Forelimb muscle (tissue), 1 donor: Measurements from ENCODE around the gene INHBB. TPM values are rescaled to one million over a fixed set of nuclear protein-coding genes. Genes with fewer than 3 reads are reported as not detected.

ENCODE experiments used
- DNase-seq: peaks from one replicate; pipeline ENCODE4 v3.0.0-alpha.2; 2013; ENCODE audit warnings: low read depth
- polyA plus RNA-seq: library from polyadenylated mRNA; unstranded; fragments of 120-200 nt; gene quantifications from one replicate; pipeline ENCODE4 v1.2.1, GENCODE V29; 2013; ENCODE audit not compliant: insufficient read length

Gene INHBB
- polyA plus RNA-seq, 1 donor: 0.89 TPM

DNA sequence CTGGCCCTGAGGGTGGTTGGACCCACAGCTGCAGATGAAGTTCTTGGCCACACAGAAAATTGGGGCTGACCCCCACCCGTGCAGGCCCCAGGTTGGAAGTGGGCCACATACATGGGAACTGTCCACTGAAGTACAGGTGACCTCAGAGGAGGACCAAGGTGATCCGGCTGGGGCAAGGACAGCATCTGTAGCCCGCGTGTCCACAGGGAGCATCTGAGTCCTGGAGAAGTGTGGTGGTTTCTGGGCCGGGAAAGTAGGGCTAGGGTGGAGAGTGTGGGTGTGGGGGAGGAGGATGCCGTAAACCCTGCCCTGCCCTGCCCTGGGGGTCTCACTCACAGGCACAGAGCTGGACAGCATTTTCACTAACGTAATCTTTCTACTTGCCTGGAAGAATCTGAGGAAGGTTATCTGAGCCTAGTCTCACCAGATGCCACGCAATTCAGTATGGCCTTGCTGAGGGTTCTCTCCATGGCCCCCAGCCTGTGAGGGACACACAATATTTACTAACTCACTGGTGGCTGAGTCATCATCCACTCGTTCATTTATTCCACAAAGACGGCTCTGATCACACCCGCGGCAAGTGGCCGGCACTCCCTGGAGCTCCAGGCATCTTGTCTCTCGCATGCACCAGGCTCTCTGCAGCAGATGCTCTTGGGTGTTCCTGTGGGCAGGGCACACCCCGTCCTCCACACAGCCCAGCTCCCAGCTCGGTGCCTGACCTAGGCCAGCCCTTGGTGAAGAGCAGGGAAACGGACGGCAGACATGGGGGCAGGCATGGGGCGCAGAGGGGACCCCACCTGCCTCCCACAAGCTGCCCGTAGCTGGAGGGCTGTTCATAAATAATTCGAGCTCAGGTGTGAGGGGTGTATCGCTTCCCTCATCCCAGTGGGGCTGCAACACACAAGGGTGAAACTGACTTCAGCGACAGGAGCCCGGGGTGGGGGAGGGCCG lies 51.2 kb downstream of the INHBB start:
- DNase-seq: no peak

DNA sequence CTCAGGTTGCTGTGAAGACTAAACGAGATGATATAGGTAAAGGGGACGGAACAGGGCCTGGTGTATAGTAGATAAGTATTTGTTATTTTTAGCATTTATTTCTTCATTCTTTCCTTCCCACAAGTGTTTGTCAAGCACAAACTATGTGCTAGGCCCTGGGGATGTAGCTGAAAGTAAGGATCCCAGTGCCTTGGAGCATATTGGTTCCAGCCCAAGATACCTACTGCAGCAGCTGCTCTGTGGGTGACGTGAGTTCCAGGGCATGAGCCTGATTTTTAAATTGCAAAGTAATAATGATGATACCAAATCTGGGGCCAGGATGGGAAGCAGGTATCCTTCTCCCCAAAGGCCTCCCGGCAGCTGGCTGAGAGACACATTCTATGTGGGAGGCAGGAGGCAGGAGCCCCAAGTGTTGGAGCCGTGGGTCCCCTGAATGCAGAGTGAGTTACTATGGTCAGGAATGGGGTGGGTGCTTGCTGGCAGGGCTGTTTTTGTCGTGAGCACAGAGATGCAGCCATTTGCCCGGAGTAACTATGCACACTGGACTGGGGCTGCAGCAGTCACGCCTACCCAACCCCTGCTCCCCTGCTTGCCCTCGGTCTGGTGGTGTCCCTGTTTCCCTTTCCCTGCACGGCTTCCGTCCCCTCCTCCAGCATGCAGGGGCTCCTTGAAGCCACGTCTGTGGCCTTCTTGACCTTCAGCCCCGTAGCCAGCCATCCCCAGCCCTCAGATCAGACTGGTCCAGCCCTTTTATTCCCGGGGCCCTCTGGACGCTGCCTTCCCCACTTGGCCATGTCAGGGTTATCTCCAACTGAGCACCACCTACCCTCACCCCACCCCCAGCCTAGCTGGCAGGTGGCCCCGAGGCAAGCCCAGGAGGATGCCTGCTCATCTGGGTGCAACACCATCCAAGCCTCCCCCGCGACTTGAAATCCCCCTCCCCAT lies 52.4 kb downstream of the INHBB start:
- no peak for DNase-seq

DNA sequence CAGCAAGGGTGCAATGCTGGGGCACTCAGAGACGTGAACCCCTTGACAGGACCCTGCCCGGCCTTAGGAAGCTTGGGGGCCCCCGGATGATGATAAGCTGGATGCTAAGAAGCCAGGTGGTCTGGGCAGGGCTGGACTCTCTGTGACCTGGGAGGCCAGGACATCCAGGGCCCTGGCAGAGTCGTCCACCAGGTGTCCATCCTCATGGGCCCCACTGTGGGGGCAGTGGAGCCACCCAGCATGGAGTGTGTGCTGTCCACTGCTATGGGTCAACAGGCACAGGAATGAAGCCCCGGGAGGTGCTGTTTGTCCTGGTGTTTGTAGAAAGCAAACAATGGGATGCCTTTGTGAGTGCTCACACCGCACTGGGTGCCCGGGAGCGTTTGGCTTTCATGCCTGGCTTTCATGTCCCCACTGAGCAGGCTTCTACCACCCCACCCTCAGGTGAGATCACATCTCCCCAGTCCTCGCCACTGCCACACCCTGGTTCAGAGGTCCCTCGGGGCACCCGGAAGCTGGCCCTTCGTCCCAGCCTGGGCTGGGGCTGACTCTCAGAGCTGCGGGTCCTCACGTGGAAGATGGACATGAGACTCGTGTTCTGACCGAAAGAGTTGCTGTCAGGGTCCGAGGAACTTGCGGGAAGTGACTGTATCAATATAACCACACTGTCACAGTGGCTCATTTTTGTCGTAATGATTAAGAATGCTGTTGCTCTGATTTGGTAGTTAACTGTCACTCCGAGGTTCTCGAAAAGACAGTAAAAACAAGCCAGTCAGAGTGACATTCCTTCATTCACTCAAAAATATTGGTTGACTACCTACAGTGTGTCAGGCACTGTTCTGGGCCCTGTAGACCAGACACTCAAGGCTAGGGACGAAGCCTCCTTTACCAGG lies 53.3 kb downstream of the INHBB start:
- no peak for DNase-seq

DNA sequence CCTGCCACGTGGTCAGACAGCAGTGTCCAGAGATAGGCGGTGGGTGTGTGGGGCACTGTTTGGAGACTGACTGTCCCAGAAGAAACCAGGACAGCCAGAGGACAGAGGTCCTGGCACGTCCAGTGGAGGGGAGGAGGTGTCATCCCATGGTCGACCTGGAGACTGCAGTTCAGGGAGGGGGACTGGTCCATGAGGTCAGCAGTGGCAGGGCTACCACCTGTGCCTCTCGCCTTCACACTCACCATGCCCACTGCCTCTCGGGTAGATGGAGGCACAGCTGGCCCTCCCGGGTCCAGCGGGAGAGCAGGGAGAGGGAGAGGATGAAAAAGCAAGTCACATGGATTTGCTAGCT lies 53.9 kb downstream of the INHBB start:
- no peak for DNase-seq

DNA sequence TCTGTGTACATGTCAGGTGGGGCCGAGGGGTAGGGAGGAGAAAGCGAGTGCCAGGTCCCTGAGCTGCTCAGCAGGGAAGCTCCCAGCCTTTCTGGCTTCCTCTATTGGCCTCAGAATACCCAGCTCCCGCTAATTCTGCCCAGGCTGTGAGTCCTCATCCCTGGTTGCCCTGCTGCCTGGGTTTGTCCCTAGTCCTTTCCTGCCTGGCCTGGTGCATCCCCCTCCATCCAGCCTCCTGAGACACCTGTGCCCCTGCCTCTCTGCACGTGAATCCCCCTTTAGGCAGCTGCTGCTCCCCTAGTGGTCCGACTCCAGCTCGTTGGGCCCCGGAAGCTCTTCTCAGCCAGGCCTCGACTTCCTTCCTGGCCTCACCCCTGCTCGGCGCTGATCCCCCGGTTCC lies 54.6 kb downstream of the INHBB start:
- DNase-seq: no peak

Other genes starting within 250 kb of the INHBB start
- 13.1 TPM for gene TMEM185B, start 122.7 kb upstream of the INHBB start, polyA plus RNA-seq
- gene RALB, start 93.3 kb upstream of the INHBB start, polyA plus RNA-seq: 43.7 TPM